Left colon (tissue), 2 donors: Measurements from ENCODE around the gene PCNX1. TPM values are rescaled to one million over a fixed set of nuclear protein-coding genes. Genes with fewer than 3 reads are reported as not detected.
"Not testable (repeated sequence)": the region's sequence is repeated elsewhere in the genome, so short reads cannot be mapped to it uniquely, and the experiment has no call there.

Source experiments
- ATAC-seq: fragments of 200-7000 bp; cut with Tn5 transposase; one replicate; pipeline ENCODE4 v1.9.1; 2020; ENCODE audit warnings: mild to moderate bottlenecking, moderate library complexity
- DNase-seq, 2 donors: peaks; one replicate each; pipeline ENCODE4 v3.0.0-alpha.2; 2020
- intact Hi-C, 2 donors: fragments of 100-400 bp; cut with DNase I in 1 of 2; cut with micrococcal nuclease in 1 of 2; formaldehyde crosslinking; loops; one replicate each; pipeline versions ENCODE4 v1.11.2 to v1.14.0; 2022; cut with DNase I, micrococcal nuclease
- total RNA-seq, 2 donors: library from RNA; stranded (reverse); fragmentation: NEBNext Ultra II Directional; extraction: Animal tissue kit (Norgen Biotek cat#: 25700); gene quantifications; one replicate each; pipeline ENCODE4 v1.2.1, GENCODE V29; 2021
- donor health status: DM: no; HTN: no; CAD: no.
- donor health status: DM: yes; HTN: yes; CAD: no.

The PCNX1 gene
- total RNA-seq, 2 donors from 2014 or later: 24.5 to 32.8 TPM

DNA sequence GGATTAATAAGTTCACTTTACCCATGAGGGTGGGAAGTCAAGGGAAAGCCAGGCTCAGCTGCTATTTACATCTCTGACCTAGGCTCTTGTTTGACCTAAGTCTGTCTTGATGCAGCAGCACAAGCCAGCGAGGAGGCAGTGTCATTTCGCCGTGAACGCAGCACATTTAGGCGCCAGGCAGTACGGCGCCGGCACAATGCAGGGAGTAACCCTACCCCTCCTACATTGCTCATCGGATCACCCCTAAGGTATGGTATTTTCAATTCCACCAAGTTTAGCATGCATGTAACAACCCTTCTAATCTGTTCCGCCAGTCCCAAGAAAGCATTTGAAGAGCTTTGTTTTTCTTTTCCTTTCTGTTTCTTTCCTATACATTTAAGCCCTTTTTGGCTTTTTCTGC lies 81.2 kb downstream of the PCNX1 start:
- DNase-seq (no peak), ATAC-seq (no peak)
- intact Hi-C loops: no loop called here

DNA sequence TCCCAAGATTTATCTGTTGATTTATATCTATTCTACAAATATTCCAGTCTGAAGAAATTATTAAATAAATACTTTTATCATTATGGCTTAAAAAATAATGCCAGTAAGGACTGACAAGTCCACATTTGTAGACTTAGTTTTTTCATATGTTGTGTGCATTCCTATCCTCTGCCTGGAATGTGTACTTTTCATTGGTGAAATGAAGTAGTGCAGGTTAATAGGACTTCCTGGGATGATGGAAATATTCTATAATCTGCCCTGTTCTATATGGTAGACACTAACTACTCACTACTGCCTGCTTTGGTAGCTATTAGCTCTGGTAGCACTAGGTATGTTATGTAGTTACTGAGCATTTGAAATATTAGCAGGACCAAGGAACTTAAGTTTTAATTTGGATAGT lies 86.7 kb downstream of the PCNX1 start:
- no peak for ATAC-seq
- no peak for DNase-seq
- intact Hi-C loops: no loop called here

DNA sequence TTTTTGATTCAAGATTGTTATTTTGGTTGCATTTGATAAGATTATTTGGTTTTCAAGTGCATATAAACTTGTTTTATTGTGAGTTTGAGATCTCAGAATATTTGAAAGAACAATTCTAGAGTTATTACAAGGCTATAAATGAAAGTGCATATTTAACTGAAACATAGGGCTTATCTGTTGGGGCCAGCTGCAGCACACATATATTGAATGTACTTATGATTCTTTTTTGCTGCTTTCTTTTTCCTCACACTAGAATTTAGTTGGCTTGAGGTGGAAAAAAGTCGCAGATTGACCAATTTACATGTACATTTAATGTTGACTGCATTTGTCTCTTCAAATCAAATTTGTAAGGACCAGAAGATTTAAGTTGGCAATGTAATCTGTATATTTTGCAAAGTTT lies 88.0 kb downstream of the PCNX1 start:
- ATAC-seq (no peak), DNase-seq (no peak)
- intact Hi-C loops: no loop called here

DNA sequence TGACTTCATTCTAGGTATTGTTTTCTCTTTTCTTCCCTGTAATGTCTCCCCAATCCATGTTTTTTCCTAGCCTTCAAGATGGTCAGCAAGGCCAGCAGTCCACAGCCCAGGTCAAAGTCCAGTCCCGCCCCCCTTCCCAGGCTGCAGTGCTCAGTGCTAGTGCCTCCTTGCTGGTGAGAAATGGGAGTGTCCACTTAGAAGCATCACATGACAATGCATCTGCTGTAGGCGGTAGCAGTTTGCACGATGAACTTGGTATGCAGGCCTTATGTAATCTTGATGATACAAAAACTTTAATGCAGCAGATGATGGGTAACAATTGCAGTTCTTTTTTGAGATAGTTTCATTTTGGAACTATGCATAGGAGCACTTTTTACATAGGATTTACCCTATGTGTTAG lies 88.4 kb downstream of the PCNX1 start:
- intact Hi-C loops: no loop called here
- DNase-seq: peak; percentile 35 to 38
- ATAC-seq: peak; percentile 88

DNA sequence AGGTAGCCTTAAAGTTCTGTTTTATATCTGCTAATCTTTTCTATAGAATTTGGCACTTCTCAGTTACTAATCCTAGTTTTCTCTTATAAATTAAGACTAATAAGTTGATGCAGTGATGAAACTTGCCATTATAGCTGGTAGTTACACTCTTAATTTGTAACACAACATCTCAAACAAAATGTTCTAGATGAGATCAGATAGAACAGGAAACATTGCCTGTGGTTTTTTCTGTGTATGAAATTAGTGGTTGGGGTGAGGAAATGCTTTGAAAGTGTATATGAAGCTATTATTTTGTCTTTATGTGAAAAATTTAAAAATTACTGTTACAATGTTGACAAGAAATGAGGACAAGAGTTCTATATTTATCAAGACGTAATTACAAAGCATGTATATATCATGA lies 91.9 kb downstream of the PCNX1 start:
- no peak for DNase-seq
- no peak for ATAC-seq
- intact Hi-C loops: no loop called here

DNA sequence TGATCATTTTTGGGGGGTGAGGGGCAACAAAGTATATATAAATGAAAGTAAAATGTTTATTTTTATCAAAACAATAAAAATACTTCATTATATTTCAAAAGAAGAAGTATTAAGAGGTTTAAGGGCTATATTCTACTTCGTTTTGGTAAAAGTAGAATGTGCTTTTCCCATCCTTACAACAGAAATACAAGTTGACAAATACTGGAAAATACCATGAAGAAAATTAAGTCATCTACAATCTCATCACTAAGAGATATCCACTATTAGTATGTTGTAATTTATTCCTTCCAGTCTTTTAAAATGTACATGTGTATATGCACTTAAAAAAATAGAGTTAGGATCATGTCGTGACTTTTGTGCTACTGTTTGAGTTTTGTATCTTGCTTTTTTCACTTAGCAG lies 92.8 kb downstream of the PCNX1 start:
- ATAC-seq (no peak), DNase-seq (no peak)
- intact Hi-C loops: no loop called here

DNA sequence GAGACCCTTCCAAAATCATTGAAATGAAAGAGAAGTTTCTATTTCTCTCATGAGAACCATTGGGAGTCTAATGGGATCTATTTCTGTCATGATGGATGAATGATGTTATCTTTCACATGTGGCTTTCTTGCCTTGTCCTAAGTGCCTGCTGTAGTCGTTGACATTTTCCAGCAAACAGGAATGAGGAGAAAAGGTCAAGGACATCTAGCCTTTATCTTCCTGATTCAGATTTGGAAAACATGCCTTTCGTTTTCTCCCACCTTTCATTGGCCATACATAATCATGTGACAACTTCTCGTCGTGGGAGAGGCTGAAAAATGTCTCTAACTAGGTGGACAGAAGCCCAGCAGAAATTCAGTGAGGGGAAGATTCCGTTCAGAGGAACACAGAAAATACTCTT lies 94.5 kb downstream of the PCNX1 start:
- DNase-seq (no peak), ATAC-seq (no peak)
- intact Hi-C loops: no loop called here

DNA sequence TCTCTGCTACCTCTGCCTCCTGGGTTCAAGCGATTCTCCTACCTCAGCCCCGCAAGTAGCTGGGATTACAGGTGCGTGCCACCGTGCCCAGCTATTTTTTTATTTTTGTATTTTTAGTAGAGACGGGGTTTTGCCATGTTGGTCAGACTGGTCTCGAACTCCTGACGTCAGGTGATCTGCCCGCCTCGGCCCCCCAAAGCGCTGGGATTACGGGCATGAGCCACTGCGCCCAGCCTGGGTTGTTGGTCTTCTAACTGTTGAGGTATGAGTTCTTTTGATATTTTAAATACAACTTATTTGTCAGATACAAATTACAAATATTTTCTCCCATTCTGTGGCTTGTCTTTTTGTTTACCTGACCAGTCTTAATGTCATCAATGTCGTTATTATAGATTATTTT lies 95.9 kb downstream of the PCNX1 start:
- ATAC-seq: no peak
- DNase-seq: no peak
- intact Hi-C loops: no loop called here

DNA sequence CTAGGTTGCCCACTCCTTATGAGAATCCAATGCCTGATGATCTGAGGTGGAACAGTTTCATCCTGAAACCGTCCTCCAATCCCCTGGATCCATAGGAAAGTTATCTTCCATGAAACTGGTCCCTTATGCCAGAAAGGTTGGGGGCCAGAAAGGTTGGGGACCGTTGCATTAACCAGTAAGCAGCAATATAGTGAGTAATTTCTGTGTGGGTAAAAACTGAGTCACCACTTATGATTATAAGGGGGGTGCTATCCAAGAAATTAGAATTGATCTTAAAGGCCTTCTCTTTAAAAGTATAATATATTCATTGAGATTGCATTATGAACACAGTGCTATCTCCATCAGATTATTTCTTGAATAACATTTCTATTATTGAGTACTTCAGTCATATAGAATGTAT lies 97.2 kb downstream of the PCNX1 start:
- DNase-seq: no peak
- intact Hi-C loops: no loop called here
- no peak for ATAC-seq

DNA sequence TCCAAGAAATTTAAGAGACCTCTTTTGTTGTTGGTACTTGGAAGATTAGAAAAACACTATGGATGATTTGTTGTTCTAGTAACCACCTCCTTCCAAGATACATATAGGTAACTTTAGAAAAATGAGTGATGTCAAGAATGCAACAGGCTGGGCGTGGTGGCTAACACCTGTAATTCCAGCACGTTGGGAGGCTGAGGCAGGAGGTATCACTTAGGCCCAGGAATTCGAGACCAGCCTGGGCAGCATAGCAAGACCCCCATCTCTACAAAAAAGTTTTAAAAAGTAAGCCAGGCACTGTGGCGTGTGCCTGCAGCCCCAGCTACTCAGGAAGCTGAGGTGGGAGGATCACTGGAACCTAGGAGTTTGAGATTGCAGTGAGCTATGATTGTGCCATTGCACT lies 97.8 kb downstream of the PCNX1 start:
- ATAC-seq (no peak), DNase-seq (no peak)
- intact Hi-C loops: no loop called here

DNA sequence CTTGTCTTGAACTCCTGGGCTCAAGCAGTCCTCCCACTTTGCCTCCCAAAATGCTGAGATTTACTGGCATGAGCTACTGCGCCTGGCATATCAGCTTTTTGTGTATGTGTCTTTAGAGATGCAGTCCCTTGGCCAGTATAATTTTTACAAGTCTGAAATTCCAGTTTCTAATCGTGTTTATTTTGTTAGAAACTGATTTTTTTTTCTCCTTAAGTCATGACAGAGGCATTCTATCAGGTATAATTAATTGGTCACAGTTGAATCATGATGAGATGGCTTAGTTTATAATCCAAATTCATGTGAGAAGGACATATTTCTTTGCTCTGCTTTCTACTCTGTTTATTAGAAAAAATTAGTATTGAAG lies 98.9 kb downstream of the PCNX1 start:
- DNase-seq (no peak), ATAC-seq (no peak)
- intact Hi-C loops: no loop called here

DNA sequence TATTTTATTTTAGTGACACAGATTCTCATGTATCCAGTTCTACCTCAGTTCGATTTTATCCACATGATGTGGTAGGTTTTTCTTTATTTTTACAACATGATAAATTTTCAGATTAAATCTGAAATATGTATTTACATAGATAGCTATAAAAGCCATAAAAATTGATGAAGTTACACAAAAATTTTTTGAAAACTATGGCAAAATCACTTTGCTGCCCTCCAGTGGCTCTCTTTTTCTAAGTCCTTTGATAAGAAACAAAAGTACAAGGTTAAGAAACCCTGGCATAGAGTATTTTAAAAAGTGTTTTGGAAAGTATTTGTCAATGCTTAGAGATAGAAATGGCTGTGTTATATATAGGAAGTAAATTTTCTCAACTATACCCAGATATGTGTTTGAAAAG lies 104.2 kb downstream of the PCNX1 start:
- no peak for DNase-seq
- intact Hi-C loops: no loop called here
- no peak for ATAC-seq

DNA sequence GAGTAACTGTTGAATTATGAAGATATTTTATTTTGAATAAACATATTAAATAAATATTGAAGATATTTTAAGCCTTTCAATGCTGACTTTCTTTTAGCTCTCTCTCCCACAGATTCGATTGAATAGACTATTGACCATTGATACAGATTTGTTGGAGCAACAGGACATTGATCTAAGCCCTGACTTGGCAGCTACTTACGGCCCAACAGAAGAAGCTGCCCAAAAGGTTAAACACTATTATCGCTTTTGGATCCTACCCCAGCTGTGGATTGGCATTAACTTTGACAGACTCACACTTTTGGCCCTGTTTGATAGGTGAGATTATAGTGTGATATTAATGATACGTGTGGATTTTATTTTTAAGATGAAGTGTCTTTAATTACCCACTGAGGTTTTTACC lies 105.6 kb downstream of the PCNX1 start:
- ATAC-seq (no peak), DNase-seq (no peak)
- intact Hi-C loops: no loop called here

DNA sequence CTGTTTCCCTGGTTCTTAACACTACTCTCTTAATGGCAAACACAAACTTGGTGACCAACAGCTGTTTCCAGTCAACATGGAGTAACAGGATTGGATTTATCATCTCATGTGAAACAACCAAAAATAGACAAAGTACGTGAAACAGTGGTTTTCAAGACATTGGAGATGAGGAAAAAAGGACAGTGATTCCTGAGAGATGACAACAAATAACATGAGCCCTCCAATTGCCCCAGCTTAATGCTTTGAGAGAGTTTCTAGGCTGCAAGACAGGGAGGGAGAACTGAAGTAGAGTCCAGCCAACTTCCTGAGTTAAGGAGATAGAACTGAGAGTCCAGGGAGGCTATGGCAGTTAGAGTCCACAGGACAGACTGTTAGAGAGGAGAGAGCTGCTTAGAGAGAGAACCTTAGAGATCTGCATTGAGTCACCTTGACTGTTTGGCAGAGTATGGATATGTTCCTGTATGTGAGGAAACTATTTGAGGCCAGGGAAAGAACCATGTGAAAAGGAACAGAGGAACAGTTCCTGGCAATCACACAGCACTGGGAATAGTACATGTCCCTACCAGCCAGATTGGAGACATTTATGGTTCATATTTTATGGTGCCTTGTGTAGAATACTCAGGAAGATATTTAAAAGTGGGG lies 106.4 kb downstream of the PCNX1 start:
- DNase-seq (no peak), ATAC-seq (no peak)
- intact Hi-C loops: no loop called here

DNA sequence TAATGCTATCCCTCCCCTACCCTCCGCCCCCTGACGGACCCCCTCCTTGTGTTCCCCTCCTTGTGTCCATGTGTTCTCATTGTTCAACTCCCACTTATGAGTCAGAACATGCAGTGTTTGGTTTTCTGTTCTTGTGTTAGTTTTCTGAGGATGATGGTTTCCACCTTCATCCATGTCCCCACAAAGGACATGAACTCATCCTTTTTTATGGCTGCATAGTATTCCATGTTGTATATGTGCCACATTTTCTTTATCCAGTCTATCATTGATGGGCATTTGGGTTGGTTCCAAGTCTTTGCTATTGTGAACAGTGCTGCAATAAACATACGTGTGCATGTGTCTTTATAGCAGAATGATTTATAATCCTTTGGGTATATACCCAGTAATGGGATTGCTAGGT lies 112.7 kb downstream of the PCNX1 start:
- DNase-seq, intact Hi-C loops, ATAC-seq: not testable (repeated sequence)

DNA sequence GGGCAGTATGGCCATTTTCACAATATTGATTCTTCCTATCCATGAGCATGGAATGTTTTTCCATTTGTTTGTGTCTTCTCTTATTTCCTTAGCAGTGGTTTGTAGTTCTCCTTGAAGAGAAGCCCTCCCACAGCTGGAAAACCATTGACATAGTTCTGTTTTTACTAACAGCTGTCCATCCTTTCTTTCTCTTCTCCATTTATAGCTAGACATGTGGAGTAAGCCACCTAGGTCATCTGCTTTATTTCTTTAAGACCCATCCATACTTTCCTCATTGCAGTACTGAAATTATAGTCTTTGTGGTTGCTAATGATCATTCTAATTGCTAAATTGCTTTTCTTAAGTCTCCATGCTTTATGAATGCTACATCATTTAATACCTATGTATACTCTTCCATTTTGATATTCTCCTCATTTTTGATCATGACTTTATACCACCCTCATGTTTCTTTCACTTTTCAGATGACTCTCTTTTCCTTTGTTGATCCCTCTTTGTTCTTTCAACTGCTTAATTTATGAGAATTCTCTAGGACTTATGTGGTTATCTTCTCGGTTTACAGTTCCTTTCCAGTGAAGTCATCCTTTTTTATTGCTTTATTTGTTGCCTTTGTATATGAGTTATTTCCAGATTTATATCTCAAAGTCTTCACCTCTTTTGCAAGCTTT lies 114.2 kb downstream of the PCNX1 start:
- DNase-seq (no peak), ATAC-seq (no peak)
- intact Hi-C loops: no loop called here

DNA sequence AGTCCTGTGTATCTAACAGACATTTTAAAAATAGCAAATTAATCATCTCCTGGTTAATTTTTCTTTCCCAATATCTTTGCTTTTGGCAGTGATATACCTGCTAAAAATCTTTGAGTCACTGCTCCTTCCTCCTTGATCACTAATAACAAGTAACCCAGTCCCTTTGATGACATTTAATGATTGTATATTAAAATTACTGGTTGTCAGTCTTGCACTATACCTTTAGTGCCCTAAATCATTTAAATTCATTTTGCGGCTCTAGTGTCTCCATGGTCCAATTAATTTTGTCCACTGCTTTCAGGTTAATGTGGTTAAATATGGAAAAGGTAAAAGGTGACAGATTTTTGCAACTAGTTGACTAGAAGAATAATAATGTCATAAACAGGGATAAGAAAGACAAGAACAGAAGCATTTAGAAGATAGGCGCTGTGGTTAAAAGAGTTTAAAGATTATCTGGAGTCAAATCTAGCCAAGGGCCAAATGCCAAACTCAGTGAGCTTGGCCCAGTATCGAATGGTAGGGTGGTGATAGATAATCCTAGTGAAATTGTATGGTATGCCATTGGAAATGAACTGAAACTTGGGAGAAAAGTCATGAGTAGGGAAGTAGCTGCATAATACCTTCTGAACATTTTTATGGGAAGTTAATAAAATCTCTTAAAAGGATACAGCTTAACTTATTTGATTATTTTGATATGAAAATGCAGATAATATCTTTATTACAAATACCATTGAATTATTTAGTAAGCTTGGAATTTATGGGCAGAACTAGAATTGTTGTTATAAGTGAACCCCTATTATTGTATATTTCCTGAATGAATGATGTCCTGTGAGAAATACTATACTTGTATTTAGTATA lies 115.0 kb downstream of the PCNX1 start:
- ATAC-seq: no peak
- intact Hi-C loops: no loop called here
- no peak for DNase-seq

DNA sequence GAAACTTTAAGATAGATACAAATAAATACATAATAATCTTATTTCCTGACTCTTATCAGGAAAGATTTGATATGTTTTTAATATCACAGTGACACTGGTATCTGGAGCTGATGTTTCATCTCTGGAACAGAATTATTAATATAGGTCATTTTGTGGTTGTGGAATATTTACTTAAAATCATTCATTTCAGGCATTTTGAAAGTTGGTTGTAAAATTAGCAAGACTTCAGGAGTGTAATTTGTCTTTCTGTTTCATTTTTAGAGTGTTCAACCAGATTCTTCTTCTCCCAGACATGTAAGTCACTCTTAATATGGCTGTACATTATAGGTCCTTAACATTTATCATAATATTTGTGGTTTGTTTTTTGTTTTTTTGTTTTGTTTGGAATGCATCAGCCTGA lies 115.7 kb downstream of the PCNX1 start:
- DNase-seq: no peak
- intact Hi-C loops: no loop called here
- no peak for ATAC-seq

DNA sequence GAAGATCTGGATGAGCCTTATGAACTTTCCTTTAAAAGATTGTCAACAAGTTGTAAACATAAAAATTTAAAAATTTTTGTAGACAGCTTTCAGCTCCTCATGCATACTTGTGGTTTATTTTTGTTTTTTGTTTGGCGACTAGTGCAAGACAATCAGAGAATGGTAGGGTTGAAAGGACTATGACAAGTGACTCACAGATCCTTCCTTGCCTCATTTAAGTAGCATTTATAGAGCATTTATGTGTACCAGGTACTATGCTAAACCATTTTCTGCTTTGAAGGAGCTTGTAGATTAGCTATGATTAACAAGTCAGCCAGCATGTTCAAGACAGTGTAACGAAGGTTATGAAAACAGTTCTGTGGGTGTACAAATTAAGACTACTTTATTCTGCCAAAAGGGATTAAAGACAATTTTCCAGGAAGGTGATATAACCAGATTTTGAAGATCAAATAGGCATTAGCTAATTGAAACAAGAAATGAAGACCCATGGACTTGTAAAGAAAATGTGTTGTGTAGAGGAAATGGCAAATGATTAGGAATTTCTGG lies 122.0 kb downstream of the PCNX1 start:
- intact Hi-C loops: no loop called here
- ATAC-seq: no peak
- no peak for DNase-seq

DNA sequence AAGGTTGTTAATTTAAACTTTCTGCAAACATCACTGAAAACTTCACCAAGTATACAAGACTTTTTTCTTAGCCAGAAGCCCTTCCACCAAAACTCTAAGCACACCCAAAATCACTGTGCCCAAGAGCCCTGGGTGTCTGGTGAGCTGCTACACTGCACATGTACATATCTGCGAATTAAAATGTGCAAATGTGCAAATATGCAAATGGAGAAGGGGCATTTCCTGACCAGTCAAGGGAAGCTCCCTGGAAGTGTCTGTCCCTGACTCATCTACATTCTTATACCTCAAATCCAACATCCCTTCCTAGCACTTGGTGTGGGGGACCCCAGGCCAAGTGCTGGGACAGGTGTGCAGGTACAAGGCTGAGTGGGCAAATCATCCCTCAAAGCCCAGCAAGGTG lies 123.7 kb downstream of the PCNX1 start:
- DNase-seq (no peak), ATAC-seq (no peak)
- intact Hi-C loops: no loop called here
